ENCODE data around the gene NEAT1.
"Not testable (repeated sequence)": the region's sequence is repeated elsewhere in the genome, so short reads cannot be mapped to it uniquely, and the experiment has no call there.

NEAT1 gene

GRCh38 chr11:65410936-65411680, 11.5 kb upstream of the NEAT1 start:
- no peak for DNase-seq

DNA sequence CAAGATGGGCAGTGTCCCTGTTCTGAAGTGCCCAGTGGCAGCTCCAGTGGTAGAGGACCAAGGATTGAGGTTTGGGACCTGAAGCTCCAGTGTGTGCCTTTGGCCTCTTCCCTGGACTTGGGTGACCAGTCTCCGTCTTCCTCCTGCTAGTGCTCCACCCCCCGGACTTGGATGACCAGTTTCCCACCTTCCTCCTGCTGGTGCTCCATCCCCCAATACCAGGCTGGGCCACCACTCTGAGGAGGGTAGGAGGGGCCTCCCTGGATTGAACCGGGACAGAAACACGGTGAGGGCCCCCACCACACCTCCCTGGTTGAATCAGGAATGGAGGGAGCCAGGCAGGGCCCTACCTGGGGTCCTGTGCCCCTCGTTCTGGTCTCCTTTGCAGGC, 10.9 kb upstream of the NEAT1 start:
- no peak for ATAC-seq
- no peak for DNase-seq

More at GRCh38 chr11:65410936-65411680, 11.5 kb upstream of the NEAT1 start:
- no peak for ATAC-seq

DNA sequence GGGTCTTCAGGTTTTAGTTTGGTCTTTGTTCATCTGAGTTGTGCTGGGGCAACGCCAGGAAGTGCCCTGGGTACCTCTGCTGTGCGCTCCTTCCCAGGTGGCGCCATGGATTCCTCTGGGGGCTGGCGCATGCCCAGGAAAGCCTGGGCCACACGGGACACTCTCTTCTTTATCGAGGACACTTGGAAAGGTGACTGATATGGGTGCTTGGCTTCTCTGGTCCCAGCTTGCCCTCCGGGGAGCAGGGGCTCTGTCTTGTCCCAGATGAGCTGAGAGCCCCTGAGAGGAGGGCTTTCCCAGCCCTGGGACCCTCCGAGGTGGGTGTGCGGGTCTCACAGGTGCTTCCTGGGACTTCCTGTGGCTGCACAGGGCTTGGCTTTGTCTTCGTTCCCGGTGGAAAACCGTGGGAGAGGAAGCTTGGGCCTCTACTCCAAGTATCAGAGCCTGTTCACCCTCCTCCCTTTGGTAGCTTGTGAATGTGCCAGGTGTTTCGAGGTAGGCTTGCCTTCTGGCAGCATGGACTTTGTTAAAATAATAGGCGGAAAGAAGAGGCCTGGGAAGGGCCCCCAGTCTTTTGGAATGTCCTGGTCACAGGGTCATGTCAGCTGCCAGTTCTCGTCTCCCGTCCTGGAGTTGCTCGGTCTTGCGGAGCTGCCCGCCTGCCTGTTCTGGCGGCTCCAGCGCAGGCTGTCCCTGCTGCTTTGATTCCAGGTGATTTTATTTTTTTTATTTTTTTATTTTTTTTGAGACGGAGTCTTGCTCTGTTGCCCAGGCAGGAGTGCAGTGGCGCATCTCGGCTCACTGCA, 10.1 kb upstream of the NEAT1 start:
- DNase-seq (no peak), ATAC-seq (no peak)

DNA sequence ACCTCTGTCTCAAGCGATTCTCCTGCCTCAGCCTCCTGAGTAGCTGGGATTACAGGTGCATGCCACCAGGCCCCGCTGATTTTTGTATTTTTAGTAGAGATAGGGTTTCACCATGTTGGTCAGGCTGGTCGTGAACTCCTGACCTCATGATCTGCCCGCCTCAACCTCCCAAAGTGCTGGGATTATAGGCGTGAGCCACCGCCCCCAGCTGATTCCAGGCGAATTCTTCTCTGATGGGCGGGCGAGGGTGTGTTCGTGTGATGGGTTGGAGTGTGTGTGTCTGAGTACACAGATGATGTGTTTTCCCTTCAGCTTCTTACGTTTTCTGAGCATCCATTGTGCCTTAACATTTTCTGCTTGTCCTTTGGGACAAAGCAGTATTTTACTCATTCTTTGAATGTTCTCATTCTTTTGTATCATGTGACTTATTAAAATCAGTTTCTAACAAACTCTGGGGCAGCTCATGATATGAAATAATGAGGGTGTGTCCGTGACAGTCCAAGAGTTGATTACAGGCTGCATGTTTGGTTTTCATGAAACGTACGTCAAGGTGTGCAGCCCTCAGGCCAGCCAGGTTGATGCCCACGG, 9.4 kb upstream of the NEAT1 start:
- not testable (repeated sequence) for ATAC-seq, DNase-seq

- no peak for DNase-seq
- ATAC-seq: no peak
Observed at GRCh38 chr11:65414776-65415498, 7.7 kb upstream of the NEAT1 start.

DNA sequence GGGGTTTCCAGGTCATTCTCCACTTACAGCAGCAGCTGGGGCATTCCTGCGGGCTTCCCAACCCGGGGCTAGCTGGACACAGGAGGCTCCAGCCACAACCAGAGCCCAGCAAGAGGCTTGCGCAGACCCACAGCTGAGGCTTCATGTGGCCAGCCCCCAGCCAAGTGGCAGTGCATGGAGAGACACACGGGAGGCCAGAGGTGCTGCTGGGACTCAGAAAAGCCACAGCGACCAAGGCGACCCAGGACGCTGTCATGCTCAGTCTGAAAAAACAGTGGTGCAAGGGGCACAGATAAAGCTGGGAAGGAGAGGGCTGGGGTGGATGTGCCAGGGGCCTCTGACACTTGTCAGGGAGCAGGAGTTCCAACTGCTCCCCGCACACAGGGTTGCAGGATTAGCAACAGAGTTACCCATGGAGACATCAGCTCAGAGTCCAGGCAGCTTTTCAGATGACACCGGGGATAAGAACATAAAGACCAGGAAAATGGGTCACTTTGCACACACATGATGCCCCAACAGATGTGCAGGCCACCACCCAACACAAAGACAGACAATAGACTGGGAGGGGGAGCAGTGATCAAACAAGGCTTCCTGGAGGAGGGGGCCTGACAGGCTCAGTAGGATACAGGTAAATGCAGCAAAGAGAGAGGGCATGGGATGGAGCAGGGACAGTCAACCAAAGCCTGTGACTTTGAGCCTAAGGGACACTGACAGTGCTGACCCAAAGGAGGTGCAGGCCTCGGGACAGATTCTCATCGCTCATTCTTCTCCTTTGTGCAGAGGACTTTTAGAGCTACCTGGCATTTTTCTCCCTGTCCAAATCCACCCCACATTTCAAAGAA, 6.9 kb upstream of the NEAT1 start:
- ATAC-seq (no peak), DNase-seq (no peak)

DNA sequence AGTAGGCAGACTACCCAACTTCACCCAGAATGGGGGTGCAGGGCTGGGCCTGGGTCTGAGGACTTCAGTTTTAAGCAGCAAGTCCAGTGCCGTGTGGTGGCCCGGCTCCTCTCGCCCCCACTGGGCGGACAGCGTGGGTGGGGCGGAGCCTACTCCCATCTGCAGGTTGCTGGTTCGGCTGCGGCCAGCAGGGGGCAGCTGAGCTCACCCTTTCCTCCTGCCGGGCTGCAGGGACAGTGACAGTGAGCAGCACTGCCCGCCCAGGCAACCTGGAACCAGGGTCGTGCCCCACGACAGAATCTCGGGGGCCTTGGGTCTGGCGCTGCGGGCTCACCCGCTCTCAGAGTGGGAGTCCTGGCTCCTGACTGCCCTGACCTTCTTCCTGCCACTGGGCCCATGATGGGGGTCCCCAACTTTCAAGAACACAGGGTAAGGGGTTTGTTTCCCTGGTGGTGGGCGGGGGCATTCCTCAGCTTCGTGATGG, 6.2 kb upstream of the NEAT1 start:
- ATAC-seq: peak; percentile 34
- DNase-seq: peak; percentile 95

DNA sequence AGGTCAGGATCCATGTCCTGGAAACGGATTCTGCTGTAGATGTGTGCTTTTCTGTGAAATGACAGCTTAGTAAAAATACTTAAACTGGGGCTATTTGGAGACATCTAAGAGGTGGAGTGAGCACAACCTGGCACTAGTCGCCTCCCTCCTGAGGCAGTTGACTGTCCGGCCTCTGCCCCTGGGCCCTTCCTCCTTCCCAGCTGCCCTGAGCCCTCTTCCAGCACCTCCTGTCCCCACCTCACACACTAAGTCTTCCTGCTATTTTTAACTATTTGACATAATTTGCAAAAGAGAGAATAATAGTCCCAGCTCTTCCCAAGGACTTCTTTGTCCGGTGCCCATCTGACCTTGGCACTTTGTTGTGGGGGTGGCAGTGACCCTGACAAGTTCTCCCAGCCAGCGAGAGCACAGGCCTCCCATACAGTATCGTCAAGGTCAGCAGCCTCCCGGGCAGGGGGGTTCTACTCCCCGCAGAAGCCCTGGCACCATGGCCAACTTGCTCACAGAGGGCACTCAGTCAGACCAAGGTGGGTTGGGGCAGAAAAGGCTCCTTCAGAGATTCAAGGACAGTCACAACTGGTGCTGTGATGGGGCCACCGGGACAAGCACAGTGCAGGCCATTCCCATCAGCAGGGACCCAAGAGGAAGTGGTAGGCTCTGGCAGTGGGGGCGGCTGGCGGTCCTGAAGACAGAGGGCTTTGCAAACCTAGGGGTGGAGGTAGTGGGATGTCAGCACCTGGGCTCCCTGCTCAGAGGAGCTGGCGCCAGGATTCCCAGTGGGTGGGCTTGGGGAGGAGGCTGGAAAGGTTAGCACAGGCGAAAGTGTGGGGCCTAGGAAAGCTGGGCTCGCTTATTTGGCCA, 5.5 kb upstream of the NEAT1 start:
- DNase-seq (no peak), ATAC-seq (no peak)

DNA sequence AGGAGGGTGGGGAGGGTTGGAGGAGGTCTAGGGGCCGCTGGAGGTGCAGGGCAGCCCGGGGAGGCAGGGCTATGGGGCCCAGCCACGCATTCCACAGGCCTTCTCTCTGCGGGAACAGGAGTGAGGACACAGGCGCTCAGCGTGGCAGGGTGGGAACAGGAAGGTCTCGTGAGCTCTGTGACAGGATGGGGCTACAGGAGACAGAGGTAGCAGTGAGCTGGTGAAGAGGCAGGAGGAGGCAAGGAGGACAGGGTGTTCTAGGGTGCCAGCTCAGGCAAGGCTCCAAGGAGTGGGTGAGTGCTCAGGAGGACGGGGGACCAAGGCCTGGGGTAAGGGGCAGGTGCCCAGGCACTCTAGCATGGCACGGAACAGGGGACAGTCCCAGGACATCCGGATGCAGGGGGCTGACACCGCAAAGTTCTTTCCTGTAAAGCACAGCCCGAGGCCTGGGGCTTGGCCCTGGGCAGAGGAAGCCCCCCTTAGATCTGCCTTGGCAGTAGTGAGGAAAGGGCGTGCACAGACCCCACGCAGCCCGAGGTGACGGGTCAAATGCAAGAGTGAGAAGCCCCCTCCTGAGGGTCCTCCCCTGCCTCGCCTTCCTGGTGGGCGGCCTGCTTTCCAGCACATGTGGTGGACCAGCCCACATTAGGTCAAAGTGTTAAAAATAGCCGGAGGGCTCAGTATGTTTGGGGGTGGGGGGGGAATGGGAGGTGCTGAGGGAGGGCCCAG, 4.7 kb upstream of the NEAT1 start:
- peak; percentile 2 for ATAC-seq
- peak; percentile 72 for DNase-seq

- peak; percentile 0 for ATAC-seq
- no peak for DNase-seq
Observed at GRCh38 chr11:65418431-65418680, 4.2 kb upstream of the NEAT1 start.

- ATAC-seq (peak; percentile 47), DNase-seq (peak; percentile 95)
Observed at GRCh38 chr11:65418681-65419459, 3.7 kb upstream of the NEAT1 start.

GRCh38 chr11:65419460-65419771, 3.2 kb upstream of the NEAT1 start:
- ATAC-seq (no peak), DNase-seq (no peak)

- peak; percentile 77 for DNase-seq
- no peak for ATAC-seq
Observed at GRCh38 chr11:65419772-65420481, 2.7 kb upstream of the NEAT1 start.

DNA sequence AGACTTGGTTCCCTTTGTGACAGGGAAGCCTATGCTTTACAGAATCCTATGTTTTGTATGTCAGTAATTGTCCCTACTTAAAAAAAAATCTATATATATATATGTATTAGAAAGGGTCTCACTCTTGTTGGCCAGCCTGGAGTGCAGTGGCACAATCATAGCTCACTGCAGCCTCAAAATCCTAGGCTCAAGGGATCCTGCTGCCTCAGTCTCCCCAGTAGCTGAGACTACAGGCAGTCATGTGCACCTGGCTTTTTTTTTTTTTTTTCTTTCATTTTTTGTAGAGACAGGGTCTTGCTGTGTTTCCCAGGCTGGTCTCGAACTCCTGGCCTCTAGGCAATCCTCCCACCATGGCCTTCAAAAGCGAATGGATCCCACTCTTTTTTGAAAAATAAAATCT, 2.1 kb upstream of the NEAT1 start:
- DNase-seq: no peak

GRCh38 chr11:65420979-65421793, 1.4 kb upstream of the NEAT1 start:
- peak; percentile 50 for ATAC-seq

More for the DNA sequence above, 2.1 kb upstream of the NEAT1 start:
- no peak for ATAC-seq

DNA sequence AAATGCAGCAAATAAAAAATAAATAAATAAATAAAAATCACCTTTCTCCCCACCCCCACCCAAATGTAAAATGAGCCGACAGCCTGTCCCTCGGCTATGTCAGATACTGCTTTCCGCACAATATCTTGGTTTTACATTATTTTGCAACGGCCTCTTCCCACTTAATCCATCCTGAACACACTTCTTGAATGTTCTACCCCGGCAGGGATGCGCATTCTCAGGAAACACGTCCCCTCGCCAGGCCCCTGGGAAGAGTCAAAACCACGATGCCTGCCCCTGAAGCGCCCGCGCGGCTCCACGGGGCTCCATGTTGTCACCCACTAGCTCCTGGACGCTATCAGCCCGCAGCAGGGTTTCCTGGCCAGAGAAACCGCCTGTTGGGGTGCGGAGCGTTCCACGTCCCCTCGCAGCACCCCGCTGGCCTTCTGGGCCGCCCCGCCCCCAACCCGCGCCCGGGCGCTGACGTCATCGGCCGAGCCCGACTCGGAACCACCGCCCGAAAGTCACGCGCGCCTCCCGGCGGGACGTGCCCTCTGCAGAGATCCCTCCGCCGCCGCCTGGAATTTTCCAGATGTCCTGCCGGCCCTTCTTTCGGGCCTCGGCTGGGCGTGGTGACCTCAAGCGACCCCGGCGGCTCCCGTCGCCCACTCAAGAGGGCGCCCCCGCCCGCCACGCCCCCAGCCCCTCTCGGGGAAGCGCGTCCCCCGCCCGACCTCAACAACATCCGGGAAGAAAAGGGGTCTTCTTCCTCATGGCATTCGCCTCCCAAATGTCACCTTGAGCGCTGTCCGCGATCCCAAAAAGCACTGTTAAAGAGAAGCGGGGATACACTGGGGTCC, 585 bp upstream of the NEAT1 start:
- peak; percentile 99 for DNase-seq
- ATAC-seq: peak; percentile 2

More at GRCh38 chr11:65420979-65421793, 1.4 kb upstream of the NEAT1 start:
- peak; percentile 89 for DNase-seq
